NCI-H1436 treated with DMSO at 0.1 percent for 48 hours (cell line): ENCODE measurements around the gene ZNF521.

ENCODE experiments used
- DNase-seq: peaks from one replicate; lab custom pipeline; 2025; lab: John Stamatoyannopoulos, UW

Gene ZNF521

DNA sequence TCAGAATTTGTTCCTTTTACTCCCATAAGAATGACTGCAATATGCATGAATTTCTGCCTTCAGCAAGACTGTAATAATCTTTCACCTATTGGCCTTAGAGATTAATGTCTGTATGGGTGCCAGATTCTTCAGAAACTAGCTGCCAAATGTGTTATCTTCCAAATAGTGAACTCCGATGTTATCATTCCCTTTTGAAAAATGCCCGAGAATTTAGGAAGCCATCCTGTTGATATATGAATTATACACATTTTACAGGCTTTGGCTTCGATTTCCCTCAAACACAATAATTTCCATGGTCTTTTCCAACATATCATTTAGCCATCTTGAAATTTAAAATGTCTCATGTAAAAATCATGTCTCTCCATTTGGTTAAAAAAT, 101.5 kb downstream of the ZNF521 start:
- DNase-seq = no peak

DNA sequence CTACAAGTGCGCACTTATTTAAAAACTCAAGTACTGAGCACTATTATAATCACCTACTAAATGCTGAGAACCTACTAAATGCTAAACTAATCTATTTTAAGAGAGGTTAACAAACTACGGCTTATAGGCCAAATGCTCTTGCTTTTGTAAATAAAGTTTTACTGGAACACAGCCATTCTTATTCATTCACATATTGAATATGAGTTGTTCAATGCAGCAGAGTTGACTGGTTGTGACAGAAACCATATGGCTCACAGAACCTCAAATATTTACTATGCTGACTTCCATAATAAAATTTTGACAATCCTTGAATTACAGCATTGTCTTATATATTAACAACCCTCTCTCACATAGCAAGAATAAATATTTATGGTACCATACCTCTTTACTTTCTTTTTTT, 103.2 kb downstream of the ZNF521 start:
- no peak for DNase-seq

DNA sequence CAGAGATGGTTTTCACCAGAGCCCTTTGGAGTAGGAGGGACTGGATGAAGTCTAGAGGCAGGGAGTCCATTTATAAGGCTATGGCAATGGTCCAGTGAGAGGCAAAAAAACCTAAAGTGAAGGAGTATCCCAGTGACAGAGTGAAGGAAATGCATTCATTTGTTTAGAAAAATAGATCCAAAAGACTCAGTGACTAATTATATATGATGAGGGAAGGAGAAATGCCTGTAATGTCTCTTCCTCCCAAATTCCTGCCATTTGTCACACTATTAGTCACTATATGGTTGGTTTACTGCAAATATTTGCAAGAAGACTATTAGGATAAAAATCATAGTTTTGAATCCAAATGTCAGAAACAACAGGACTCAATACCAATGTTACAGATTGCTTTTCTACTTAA, 104.2 kb downstream of the ZNF521 start:
- DNase-seq = no peak

DNA sequence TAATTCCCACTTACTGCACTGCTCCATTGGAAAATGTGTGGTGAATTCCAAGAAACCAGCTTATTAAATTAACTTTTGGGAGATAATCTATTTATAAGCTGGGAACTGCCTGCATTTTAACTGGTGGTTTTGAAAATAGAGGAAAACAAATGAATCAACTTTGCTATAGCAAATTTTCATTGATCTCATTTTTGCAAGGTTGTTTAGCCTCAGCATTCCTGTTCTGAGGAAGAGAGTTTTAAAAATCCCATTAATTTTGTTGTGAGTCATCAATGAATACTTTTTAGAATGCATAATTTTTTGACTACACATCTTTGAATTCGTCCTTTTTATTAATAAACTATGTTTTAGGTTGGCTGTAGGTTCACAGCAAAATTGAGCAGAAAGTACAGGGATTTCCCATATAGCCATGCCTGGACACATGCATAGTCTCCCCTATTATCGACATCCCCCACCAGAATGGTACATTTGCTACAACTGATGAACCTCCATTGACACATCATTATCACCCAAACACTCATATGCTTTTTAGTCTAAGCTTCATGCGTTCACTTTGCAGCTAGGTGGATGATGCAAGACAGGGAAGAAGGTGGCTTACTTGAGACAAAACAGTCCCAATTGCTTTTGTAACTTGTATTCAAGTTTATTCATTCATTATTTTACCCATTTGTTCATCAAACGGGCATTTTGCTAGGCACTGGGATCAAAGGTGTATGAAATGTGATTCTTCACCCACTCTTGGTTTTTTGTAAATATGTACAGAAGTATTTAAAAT, 106.9 kb downstream of the ZNF521 start:
- no peak for DNase-seq

DNA sequence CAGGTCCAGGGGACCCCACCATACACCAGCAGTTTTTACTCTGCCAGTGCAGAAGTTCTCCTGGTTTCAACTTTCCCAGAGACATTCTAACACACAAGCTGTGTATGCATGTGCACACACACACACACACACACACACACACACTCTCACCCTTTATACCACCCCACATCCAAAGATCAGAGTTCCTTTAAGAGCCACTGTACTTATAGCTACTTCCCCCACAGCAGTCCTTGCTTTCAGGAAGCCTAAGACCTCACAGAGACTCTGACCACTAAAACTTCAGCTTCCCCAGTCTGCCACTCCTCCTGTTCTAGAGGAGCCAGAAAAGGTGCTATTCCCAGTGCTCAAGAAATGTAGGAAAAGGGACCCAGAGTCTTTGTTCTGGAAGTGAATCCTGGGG, 107.8 kb downstream of the ZNF521 start:
- DNase-seq = no peak

DNA sequence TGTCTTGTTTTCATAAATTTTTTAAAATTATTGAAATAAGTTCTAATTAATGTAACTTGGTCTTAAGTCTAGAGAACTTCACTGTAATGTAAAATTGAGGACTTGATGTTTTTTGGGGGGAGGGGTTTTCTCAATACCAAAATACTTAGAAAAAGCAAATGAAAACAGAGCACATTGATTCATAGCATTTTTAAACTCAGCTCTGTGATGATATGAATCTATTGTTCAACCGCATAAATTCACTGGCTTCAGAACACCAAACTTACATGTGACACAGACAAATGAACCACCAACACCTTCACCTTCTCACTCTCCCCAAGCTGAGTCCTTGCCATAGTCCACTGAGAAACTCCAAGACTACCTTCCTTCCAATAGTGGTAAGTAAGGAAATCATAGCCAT, 108.2 kb downstream of the ZNF521 start:
- DNase-seq = no peak

DNA sequence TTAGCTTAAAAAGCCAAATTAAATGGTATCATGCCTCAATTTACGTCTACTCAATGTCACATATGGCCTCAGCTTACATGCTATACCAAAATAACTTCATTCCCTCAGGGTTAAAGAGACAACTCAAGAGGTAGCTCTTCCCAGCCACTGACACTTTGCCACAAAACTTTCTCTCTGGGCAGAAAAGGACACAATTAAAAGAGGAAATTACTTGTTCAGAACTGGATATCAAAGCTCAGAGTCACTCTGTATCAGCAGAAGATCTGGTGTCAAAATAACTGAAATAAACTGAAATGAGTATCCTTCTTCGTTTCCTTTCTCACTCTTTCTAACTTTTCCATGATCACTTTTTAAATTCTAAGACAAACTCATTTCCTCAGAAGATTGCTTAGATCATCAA, 108.7 kb downstream of the ZNF521 start:
- no peak for DNase-seq

DNA sequence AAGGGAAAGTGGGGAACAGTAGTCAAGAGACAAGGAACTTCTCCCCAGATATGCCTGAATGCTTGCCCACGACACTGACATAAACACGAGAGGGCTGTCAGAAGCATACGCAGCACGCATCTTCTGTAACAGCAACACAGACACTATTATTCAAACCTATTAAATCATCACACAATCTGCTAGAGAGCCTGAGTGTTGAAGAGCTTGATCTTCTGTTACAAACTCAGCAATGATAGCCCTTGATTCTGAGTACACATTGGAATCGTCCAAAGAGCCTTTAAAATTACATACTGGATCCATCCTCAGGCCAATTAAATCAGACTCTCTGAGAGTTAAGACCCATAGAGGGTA, 111.6 kb downstream of the ZNF521 start:
- no peak for DNase-seq

DNA sequence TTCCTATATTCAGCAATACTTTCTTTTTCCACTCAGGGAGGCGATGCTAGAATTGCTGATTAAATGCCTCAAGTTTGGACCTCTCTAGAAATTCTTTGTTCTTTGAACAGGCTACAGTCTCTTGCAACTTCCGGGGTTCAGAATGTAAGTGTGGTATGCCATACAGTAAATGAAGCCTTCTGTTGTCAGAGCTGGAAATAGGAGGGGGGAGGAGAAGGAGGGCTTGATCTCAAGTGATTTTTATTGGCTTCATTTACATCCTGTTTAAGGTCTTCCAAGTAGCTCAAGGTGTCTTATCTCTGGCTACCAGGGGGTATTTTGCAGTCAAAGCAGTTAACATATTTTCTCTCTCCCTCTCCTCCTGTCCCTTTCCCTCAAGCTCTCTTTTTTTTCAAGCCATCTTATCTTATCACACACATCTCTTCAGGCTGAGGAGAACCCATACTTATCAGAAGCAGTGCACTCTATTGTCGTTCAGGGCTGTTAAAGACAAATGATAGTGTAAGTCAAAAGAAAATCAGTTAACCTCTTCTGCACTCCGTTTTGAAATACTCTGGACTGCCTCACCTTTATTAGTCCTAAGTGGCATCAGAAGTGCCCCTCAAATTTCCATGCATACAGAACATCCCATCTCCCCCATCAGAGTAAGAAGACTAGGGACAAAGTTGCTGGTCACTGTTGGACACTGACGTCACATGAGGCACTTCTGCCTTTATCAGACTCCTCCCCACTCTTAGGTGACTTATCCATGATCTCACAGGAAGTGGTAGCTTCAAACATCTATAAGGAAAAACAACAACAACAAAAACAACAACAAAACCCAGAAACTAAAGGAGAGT, 112.2 kb downstream of the ZNF521 start:
- no peak for DNase-seq

DNA sequence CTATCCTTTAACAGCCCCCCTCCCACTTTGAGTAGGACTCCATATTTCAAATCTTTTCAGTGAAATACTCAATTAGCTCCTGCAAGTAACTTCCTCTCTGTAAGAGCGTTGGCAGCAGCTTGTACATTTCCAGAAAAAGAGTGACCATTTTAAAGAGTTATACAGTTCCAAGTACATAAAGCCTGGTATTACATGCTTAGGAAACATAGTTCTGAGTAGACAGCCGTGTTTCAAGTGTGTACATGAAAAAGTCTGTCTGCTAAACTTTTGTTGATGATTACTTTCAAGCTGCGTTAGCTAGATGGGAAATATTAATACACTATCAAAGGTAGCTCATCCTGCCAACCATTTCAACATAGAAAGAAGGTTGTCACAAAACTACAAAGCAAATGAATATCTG, 112.8 kb downstream of the ZNF521 start:
- DNase-seq = no peak

DNA sequence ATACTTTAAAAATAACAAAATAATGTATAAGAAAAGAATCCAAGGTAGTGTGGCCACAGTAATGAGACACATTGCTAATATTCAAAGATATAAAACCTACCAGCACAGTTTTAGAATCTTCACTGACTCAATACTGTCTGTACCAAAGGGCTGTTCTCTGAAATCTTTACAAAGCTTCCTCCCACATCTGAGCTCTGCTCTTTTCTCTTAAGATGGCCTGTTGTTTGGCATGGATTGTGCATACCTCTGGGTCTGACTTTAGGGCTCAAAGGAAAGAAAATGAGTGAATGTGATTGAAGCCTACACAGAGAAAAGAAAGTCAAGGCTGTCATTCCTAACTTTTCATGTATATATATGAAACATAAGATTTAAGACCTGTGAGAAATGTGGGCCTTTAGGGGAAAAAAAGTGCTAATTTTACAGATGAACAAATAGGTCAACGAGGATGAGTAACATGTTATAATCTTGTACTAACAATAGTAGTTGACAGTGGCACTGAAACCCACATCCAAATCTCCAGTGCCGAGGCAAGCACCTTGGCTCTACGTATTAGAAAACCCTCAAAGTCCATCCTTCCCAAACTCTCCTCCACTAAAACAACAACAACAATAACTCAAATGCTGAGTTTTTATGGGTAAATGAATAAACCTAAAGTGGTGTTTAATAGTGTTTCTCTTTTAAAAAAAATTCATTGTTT, 114.2 kb downstream of the ZNF521 start:
- DNase-seq = no peak

DNA sequence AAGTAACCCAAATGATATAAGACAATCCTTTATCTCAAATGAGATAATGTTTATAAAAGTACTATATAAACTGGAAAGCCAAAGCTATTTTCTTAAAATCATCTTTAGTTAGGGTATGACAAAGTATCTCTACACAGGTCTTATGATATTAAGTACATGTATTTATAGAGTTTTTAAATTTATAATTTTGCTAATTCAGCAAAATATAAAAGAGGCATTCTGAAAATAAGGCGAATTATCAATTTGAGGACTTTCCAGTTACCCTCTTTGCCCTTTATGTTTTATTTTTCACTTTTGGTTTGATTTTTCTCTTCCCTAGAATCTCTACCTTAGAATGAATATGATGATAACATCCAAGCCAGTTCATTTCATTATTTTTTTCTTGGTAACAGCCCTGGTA, 115.2 kb downstream of the ZNF521 start:
- DNase-seq = no peak

DNA sequence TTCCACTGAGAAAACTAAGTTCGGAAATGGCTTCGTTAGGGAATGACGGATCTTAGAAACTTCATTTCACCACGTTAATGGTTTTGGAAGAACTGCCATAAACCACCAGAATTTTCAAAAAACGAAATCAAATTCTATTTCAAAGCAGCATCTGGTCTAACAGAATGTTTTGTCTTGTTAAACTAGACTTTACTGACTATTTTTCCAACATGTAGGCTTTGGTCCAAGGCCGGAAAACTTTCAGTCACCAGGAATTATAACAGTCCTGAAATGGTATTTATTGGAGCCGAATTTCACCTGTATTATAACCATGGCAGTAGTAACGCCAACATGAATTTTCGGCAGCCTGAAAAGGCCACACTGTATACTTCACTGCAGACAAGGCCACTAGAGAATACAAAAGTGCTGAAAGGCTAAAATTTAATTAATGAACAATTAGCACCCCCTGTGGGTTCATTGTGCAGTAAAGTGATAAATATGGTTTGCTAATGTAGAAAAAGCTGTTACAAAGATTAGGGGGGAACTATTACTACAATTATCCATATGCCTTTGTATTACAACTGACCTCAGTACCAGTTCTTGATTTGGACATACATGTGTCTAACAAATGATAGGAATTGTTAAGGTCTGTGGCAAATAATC, 116.4 kb downstream of the ZNF521 start:
- no peak for DNase-seq

DNA sequence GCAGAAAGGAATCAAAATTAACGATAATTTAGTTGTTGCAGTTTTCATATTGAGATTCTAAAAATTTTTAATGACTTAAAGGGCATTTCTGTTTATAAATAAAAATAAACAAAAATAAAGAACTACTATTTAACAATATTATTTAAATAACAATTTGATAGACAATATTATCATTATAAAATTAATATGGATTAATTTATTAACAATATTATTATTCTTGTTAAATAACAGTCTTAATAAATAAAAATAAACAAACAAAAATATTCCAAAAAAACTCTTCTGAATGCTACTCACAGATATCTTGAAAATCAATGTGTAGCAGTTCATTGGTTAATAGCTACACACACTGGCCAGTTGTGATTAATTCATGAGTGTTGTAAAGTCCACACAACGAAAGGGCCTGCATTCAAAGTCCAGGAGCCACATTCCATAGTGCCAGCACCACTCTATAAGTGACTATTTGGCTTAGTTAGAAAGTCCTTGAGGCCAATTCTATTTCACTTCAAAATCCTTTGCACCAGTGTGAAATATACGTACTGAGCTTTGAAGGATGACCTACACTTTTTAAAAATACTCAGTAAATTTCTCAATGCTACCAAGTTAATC, 117.1 kb downstream of the ZNF521 start:
- no peak for DNase-seq

DNA sequence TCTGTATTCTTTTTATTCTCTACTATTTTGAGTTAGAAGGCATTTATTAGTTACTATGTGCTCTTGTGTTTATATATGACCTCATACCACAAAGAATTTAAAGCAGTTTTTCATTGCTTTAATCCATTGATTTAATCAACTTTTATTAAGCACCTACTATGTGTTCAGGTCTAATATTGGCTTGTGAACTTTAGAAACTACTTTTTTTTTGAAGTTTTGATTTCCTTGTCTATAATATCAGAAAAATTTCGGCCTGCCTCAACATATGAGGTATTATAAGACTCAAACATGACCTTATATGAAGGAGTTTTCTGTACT, 117.7 kb downstream of the ZNF521 start:
- DNase-seq = no peak

DNA sequence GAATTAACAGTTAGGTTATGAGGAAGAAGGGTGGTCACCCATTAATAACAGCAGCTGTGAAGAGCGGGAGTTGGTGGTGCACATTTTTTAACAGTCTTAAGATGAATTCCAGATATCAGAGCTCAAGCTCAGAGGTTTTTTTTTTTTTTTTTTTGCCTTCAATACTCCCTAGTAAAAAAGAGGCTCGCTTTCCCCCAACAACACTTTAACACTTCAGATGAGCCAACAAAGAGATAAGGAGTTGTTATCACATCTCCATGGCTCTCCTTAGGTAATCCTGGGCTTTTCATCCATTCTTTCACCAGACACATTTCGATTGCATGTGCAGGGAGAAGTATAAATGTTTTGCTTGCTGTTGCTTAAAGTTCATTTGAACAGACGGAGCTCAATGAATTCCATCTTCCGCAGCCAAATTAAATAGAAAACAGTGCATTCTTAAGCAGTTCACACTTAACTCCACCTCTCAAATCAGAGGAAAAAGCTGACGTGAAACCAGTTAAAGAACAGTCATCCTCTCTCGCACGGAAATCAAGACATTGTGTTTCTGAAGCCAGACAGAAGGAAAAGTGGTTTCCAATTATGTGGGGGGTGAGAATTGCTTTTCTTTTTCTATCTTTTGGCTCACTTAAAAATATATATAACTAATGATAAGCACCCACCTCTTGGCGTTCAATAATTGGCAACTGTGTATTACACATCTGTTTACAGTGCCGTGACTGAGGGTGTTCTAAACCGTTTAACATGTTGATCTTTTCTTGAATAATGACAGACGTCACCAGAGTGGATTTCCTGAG, 118.2 kb downstream of the ZNF521 start:
- no peak for DNase-seq

DNA sequence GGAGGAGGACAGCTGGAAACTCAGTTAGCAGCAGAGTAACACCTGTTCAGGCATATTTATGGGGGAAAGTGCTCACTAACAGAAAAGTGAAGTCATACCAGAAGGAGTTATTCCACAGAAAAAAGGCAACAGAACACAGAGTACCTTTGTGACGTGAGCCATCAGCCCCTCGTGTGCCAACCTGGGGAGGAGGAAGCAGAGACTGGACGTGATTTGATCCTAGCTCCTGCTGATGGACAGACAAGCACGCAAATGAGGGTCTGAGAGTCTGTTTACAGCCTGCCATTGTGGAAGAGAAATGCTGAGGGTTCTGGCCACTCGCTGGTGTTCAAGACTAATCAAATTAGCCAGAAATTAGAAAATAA, 120.7 kb downstream of the ZNF521 start:
- no peak for DNase-seq

DNA sequence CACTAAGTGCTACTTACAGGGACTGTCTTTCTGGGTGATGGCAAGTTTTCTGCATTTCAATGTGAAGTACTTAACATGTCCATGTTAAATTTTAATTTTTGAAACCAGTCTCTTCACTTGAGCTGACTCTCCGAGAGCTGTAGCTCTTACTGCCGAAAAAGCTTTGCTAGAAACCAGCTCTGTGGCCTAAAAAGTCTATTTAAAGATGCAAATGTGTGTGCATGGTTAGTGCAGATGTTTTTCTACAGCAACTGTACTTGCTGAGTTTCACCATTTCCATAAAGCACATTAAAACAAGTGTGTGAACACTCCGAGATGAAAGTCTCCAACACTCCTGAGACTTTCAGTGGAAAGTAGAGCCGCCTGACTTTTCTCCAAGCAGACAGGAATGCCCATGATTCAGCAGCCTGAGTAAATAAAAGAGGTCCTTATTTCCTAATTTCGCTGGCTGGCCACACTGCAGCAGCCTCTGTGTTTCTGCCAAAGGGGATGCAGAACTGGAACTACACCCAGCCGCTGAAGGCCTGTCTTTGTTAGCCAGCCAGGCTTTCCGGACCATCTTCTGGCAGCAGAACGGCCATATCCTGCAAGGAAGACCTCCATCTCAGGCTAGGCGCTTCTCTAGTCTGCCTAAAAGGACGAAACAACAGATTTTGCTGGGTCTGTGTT, 121.2 kb downstream of the ZNF521 start:
- no peak for DNase-seq

DNA sequence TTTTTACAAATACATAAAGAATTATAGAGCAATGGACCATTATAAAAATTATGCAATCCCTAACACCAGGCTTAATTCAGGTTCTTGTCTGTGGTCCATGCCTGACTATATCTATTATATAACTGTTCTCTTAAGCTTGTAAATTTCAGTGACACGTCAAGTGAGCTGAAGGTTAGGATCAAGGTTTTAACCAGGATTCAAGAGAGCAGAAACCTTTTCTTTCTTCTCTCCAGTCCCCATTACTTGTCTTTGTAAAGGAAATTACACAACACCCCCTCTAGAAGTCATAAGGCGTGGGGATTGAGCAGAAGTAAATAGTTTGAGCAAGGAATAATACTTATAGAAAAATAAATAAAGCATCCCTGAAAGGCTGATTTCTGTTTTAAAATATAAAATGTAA, 122.0 kb downstream of the ZNF521 start:
- DNase-seq = no peak

DNA sequence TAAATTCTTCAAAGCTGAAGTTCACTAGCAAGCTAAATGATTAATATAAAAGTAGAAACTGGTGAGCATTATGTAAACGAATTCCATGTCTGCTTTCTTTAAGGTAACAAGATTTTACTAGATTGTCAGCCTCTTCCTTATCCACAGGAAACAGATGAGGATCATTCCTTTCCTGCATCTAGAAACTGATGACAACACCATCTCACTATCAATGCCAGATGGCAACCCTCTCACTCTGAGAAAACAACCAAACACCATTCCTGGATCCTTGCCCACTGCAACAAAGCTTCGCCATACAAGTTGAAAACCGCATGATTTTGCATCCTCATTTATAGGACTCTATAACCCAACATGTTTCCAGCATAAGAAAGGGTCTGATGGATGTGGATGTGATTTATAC, 122.9 kb downstream of the ZNF521 start:
- no peak for DNase-seq

DNA sequence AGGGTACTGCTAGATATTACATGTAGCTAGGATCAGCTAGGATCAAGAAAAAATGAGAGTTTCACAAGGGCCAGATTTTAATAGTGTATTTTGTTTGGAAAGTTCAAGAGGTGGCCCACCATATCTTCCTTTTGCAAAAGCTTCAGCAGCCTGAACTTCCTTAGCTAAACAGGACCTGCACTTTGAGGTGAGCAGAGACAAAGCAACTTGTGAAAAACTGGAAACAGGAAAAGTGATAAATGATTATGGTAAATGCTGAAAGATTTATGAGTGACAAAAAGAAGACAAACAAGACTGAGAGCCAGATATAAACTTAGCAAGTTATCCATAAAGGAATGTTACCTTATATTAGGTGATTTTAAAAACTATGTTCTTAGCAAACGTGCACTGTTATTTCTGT, 123.6 kb downstream of the ZNF521 start:
- no peak for DNase-seq
